ENCODE measurements around the gene HOXB5.

HOXB5 gene

GRCh38 chr17:48543107-48543853 is 50.3 kb downstream of the HOXB5 start:
- Mint-ChIP-seq H3K4me1 (peaks cover 34% of the 10 kb centered on the region), H3K9me3 (no peaks in the 10 kb centered on the region), H3K27me3 (peaks cover 79% of the 10 kb centered on the region), H3K27ac (no peak overlapping the region), H3K36me3 (no peaks in the 10 kb centered on the region), H3K4me3 (peak overlapping the region; percentile 88)
- peak; percentile 58 for ATAC-seq

GRCh38 chr17:48542698-48543106 is 50.9 kb downstream of the HOXB5 start:
- Mint-ChIP-seq H3K27me3 (peaks cover 82% of the 10 kb centered on the region), H3K4me1 (peaks cover 34% of the 10 kb centered on the region)
- no peak for ATAC-seq

GRCh38 chr17:48542114-48542656 is 51.4 kb downstream of the HOXB5 start:
- Mint-ChIP-seq H3K9me3 (no peaks in the 10 kb centered on the region), H3K36me3 (no peaks in the 10 kb centered on the region), H3K4me3 (peak overlapping the region; percentile 80), H3K27me3 (peaks cover 88% of the 10 kb centered on the region), H3K4me1 (peaks cover 34% of the 10 kb centered on the region), H3K27ac (peak overlapping the region; percentile 87)
- ATAC-seq, result no peak

More at GRCh38 chr17:48542698-48543106, 50.9 kb downstream of the HOXB5 start:
- Mint-ChIP-seq H3K9me3 (no peaks in the 10 kb centered on the region), H3K4me3 (peak overlapping the region; percentile 88), H3K27ac (peak overlapping the region; percentile 87), H3K36me3 (no peaks in the 10 kb centered on the region)

GRCh38 chr17:48541577-48542113 is 51.9 kb downstream of the HOXB5 start:
- peak overlapping the region; percentile 80 for H3K4me3 Mint-ChIP-seq
- no peak for ATAC-seq
- H3K4me1 Mint-ChIP-seq, result peaks cover 34% of the 10 kb centered on the region
- peaks cover 90% of the 10 kb centered on the region for H3K27me3 Mint-ChIP-seq
- no peaks in the 10 kb centered on the region for H3K9me3 Mint-ChIP-seq
- H3K27ac Mint-ChIP-seq, result peak overlapping the region; percentile 87
- H3K36me3 Mint-ChIP-seq, result no peaks in the 10 kb centered on the region

Data from stimulated activated memory B cell treated with anti-CD40 and anti-IgM and Interleukin-4, amounts not matched to agents 10 μg/mL and 1 μg/mL and 100 μg/mL, for 72 hours (primary cell).